GM12873 (cell line): ENCODE measurements around the gene CDCA4.

ENCODE experiments used
- CTCF ChIP-seq: IDR thresholded peaks from 2 replicates; pipeline ENCODE4 v1.5.1; 2012; ENCODE audit warnings: low read depth, mild to moderate bottlenecking, moderate library complexity, low read length, control low read depth; ENCODE audit not compliant: insufficient read depth; ENCODE audit errors: missing control alignments

The CDCA4 gene

GRCh38 chr14:104979758-104980610 is 40.9 kb downstream of the CDCA4 start:
- TF ChIP-seq CTCF = no peak

DNA sequence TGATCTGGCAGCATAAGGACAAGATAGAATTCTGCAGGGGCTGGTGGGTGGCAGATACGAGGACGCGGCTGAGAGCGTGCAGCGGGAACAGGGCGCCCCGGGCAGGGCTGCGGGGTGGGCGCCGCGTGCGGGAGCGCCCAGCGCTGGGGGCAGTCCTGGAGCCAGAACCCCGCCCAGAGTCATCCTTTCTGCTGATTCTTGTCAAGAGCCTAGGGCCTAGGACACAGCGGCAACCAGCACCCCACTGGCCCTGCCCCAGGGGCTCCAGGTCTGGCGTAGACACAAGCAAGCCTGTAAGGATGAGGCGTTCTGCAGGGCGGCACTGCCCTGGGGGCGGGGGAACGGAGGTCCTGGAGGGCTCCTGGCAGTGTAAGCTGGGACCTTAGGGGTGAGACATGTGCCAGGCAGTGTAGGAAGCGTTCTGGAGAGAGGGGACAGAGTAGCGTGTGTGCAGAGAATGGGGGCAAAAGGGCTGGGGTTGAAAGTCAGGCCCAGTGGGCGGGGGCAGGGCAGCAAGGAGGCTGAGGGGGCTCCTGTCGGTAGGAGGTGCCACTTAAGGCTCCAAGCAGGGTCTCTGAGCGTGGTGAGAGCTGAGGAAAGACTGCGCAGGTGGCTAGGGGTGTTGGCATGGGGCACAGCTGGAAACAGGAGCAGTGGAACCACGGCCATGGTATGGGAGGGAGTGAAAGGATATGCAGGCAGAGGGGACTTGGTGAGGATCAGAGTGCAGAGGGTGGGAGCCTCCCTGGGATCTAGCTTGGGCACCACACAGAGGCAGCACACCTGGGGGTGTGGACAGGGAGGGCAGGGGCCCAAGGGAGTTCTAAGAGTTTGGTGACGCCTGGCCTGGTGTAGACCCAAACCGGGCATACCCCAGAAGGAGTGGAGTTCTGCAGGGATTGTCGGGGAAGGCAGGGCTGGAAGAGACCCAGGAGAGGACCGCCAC is 41.9 kb downstream of the CDCA4 start:
- no peak for TF ChIP-seq CTCF

- no peak for TF ChIP-seq CTCF
Observed at GRCh38 chr14:104977681-104978653, 42.9 kb downstream of the CDCA4 start, which contains the start of gene AHNAK2. AHNAK2 (minus strand) TSS chr14:104978374; CDS start chr14:104978237, 137 bp downstream.

DNA sequence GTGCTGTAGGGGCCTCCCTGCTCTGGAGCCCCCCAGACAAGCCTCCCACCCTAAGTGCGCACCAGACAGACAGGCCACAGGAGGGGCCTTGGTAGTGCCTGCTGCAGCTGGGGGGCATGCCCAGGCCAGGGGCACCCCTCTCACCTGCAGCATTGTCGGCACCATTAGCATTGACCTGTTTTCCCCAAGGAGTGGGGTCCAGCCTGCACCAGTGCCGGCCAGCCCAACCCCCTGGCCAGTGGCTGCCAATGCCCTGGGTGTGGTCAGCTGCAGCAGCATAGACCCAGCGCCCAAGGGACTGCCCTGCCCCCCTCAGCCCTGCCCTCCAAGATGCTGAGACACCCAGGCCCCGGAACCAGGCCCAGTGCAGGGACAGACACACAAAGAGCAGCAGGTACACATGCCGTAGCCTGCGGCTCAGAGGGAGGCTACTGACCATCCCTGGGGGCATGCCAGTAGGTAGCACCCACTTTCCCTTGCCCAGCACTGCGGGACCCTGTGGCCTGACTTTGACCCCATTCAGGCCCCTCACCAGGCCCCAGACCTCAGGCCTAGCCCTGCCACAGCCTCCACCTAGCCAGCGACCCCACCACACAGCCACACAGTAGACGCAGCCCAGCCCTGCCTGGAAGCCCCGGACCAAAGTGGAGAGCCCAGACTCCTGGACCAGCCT is 43.7 kb downstream of the CDCA4 start:
- no peak for TF ChIP-seq CTCF

- TF ChIP-seq CTCF = peak; percentile 92
Observed at GRCh38 chr14:104976198-104977007, 44.5 kb downstream of the CDCA4 start.
